Measurements from ENCODE around the gene TRNAU1AP. TPM values are rescaled to one million over a fixed set of nuclear protein-coding genes. Genes with fewer than 3 reads are reported as not detected.

Gene TRNAU1AP
- total and polyA plus RNA-seq, 2 of the 13 experiments (the other 11 are each of a cell fraction or from before 2014, with no cell fraction given), result 29.0 to 42.9 TPM

GRCh38 chr1:28552758-28553663, at the start of gene TRNAU1AP (continued):
- peak; percentile 60; the same call in 1 of the 2 replicates for TF ChIP-seq THAP7 (CRISPR knock-in tag; IDR thresholded peaks at IDR 0.05)
- no peak for TF ChIP-seq ZNF646 (CRISPR knock-in tag; IDR thresholded peaks at IDR 0.05)
- no peak; the same call in 1 of the 2 replicates for TF ChIP-seq ZNF839 (CRISPR knock-in tag; IDR thresholded peaks at IDR 0.05; ENCODE audit: borderline replicate concordance)
- no peak for TF ChIP-seq SRSF9 (IDR thresholded peaks at IDR 0.05; ENCODE audit: borderline replicate concordance, insufficient read depth, low read depth, low read length, poor library complexity, severe bottlenecking)
- TF ChIP-seq KDM1A (CRISPR knock-in tag; IDR thresholded peaks at IDR 0.05), result no peak
- no peak for TF ChIP-seq REXO4 (CRISPR knock-in tag; IDR thresholded peaks at IDR 0.05; ENCODE audit: borderline replicate concordance)
- TF ChIP-seq ZNF749 (CRISPR knock-in tag; IDR thresholded peaks at IDR 0.05; ENCODE audit: borderline replicate concordance), result no peak
- TF ChIP-seq ZNF574 (CRISPR knock-in tag; IDR thresholded peaks at IDR 0.05), result peak; percentile 75
- peak; percentile 79 for TF ChIP-seq SAP130 (CRISPR knock-in tag; IDR thresholded peaks at IDR 0.05; ENCODE audit: low read depth)
- no peak for TF ChIP-seq TERF1 (CRISPR knock-in tag; IDR thresholded peaks at IDR 0.05)
- TF ChIP-seq ZNF224 (CRISPR knock-in tag; IDR thresholded peaks at IDR 0.05), result no peak
- TF ChIP-seq MAFG (CRISPR knock-in tag; IDR thresholded peaks at IDR 0.05), result no peak
- no peak for TF ChIP-seq CHCHD3 (CRISPR knock-in tag; IDR thresholded peaks at IDR 0.05)
- peak; percentile 36; the same call in 1 of the 2 replicates for TF ChIP-seq ZNF280B (CRISPR knock-in tag; IDR thresholded peaks at IDR 0.05; ENCODE audit: borderline replicate concordance)
